GM12891 (cell line): Measurements from ENCODE around the gene MRGPRX2.

Source experiments
- PAX5 ChIP-seq: IDR thresholded peaks from 2 replicates; pipeline ENCODE4 v1.6.1; 2011; ENCODE audit warnings: low read length, moderate library complexity, mild to moderate bottlenecking; ENCODE audit not compliant: insufficient read depth, severe bottlenecking
- POLR2A ChIP-seq: IDR thresholded peaks from 2 replicates; pipeline ENCODE4 v1.6.1; 2011; ENCODE audit warnings: low read depth, low read length, control low read depth
- POLR2AphosphoS5 ChIP-seq: IDR thresholded peaks from 2 replicates; pipeline ENCODE4 v1.6.1; 2011; ENCODE audit warnings: low read depth, low read length, control low read depth
- POU2F2 ChIP-seq: IDR thresholded peaks from 2 replicates; pipeline ENCODE4 v1.6.1; 2011; ENCODE audit warnings: low read depth, mild to moderate bottlenecking, control low read depth, low read length, moderate library complexity
- SPI1 ChIP-seq: IDR thresholded peaks from 2 replicates; pipeline ENCODE4 v1.6.1; 2011; ENCODE audit warnings: low read depth, low read length, control low read depth
- TAF1 ChIP-seq: IDR thresholded peaks from 2 replicates; pipeline ENCODE4 v1.6.1; 2011; ENCODE audit warnings: low read depth, low read length, control low read depth

- TF ChIP-seq SPI1: no peak
- TF ChIP-seq POLR2A: no peak
- no peak for TF ChIP-seq TAF1
- TF ChIP-seq PAX5: no peak
- TF ChIP-seq POLR2AphosphoS5: no peak
- no peak for TF ChIP-seq POU2F2
These were observed 32.5 kb downstream of the MRGPRX2 start for GRCh38 chr11:19027829-19028595.
